Mucosa of rectum (tissue), 2 donors: ENCODE measurements around the gene DYSF.

Experiments used
- H3K27ac ChIP-seq, 2 donors: one replicate each; pipeline ENCODE4 v1.7.0; 2013; ENCODE audit warnings: inconsistent platforms in 2 of 2, low read depth in 2 of 2, low read length in 2 of 2
- H3K27me3 ChIP-seq, 2 donors: one replicate each; pipeline ENCODE4 v1.7.0; 2013; ENCODE audit warnings: low read length in 2 of 2; ENCODE audit not compliant: control insufficient read depth in 2 of 2, insufficient read depth in 2 of 2
- H3K36me3 ChIP-seq, 2 donors: one replicate each; pipeline ENCODE4 v1.7.0; 2013; ENCODE audit warnings: low read length in 2 of 2; ENCODE audit not compliant: control insufficient read depth in 2 of 2, insufficient read depth in 2 of 2
- H3K4me1 ChIP-seq, 2 donors: one replicate each; pipeline ENCODE4 v1.7.0; 2013; ENCODE audit warnings: low read length in 2 of 2, mild to moderate bottlenecking in 1 of 2; ENCODE audit not compliant: control insufficient read depth in 2 of 2, insufficient read depth in 2 of 2
- H3K4me3 ChIP-seq, 2 donors: one replicate each; pipeline ENCODE4 v1.7.0; 2013; ENCODE audit warnings: low read length in 2 of 2
- H3K9ac ChIP-seq, 2 donors: one replicate each; pipeline ENCODE4 v1.7.0; 2013; ENCODE audit warnings: low read length in 2 of 2, low read depth in 1 of 2, mild to moderate bottlenecking in 1 of 2
- H3K9me3 ChIP-seq, 2 donors: one replicate each; pipeline ENCODE4 v1.7.0; 2013; ENCODE audit warnings: low read length in 2 of 2; ENCODE audit not compliant: control insufficient read depth in 2 of 2
- donor health status: healthy.
- donor health status: Normal muscosa, but diverticular disease.

The DYSF gene

DNA sequence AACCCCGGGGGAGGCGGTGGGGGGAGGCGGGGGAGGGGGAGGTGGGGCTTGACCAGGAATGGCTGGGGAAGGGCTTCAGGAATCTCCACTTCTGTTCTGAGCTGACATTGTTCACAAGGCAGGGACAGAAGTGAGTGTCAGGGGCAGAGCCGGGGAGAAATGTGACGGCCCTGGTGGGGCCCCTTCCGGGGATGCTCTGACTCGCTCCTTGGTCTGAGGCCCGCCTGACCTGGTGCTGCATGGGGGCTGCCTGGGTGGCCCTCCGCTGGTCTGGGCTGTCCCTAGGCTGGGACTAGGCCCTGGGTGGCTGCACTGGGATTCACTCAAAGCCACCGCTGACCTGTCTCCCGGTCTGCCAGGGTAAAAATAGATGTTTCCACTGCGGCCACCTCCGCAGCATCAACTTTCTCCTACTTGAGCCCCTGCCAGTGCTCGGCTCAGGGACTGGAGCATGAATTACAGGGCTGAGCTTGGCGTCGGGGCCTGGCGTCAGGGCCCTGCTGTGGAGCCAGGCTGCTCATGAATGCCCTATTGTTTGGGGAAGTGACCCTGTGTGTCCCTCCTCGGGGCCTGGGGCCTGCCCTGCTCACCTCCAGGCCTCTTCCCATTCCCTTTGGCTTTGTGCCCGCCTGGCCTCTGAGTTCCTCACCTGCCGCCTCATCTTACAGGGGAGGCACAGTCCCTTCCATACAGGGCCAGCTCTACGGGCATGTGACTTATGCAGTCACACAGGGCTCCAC lies 247.5 kb downstream of the DYSF start:
- no peak overlapping the region for H3K9ac ChIP-seq
- H3K4me3 ChIP-seq: no peak overlapping the region
- no peaks in the 10 kb centered on the region for H3K27me3 ChIP-seq
- no peaks in the 10 kb centered on the region for H3K9me3 ChIP-seq
- H3K27ac ChIP-seq: no peak overlapping the region
- no peaks in the 10 kb centered on the region for H3K4me1 ChIP-seq
- H3K36me3 ChIP-seq: no peaks in the 10 kb centered on the region

DNA sequence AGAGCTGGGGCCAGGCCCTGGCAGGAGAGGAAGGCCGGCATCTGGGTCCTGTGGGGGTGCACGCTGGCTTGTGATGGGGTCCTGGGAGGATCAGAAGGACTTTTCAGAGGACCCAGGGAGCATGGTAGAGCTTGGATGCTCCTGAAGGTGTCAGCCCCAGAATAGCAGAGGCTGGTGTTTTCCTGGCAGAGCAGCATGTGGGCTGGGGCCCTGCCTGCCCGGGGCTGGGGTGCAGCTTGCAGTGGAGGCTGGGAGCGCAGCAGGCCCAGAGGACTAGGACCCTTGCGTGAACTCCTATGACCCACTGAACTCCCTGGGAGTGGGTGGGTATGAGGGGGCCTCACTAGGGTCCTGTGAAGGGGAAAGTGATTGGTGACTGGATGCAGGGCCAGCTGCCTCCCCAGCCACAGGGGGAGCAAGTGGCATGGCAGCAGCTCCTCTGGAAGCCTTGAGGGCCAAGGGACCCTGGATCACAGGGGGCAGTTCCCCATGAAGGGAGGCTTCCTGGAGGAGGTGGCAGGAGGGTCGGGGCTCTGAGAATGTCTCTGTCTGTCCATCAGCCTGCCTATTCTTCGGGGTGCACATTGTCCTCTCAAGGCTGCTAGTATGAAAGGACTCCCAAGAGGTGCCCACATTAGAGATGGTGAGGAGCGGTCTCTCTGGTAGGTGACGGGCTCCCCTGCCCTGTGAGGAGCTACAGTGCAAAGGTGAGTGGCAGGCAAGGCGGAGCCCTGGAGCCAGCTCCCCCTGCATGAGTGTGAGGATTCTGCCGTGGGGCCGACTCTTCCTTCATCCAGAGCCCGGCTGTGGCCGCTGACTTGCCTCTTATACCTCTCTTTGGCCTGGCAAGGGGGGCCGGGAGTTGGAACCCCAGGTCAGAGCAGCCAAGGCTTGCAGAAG lies 249.0 kb downstream of the DYSF start:
- Histone ChIP-seq H3K4me1 (no peaks in the 10 kb centered on the region), H3K9ac (no peak overlapping the region), H3K9me3 (no peaks in the 10 kb centered on the region), H3K4me3 (no peak overlapping the region), H3K27ac (no peak overlapping the region), H3K36me3 (no peaks in the 10 kb centered on the region), H3K27me3 (no peaks in the 10 kb centered on the region)

DNA sequence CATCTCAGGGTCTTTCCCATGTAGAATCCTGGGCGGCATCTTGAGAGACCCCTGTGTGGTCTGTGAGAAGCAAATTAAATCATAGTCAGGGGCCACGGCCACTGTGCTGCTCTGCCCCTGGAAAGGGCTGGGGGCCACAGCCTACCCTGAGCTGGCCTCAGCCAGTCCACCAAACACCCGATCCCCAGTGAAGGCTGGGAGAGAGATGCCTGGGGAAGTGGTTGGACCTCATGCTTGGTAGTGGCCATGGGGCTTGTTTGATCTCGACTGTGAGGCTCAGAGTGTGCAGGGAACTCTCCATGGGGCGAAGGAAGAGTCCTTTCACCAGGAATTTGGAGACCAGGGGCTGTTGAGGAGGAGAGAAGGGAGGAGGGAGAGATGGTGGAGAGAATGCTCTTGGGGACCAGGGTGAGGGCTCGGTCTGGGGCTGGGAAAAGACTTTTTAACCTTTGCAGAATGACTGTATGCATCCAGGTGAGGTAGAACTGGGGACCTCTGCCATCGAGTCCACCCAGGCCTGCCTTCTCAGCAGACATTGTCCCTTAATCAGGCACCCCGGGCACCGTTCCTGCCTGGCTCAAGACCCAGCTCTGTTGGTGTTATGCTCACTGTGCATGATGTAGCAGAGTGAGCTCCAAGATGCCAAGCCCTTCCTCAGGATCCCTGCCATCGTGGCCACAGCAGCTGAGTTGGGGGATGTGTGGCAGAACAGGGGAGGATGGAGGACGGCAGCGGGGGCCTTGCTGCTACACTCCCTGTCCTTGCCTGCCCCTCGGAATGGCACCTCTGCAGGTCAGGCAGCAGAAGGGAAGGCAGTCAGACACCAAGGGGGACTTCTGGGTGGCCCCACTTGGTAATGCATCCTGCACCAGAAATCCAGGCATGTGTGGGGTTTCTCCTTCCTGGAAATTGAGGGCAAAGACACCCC lies 249.9 kb downstream of the DYSF start:
- Histone ChIP-seq H3K27ac (no peak overlapping the region), H3K9me3 (no peaks in the 10 kb centered on the region), H3K4me3 (no peak overlapping the region), H3K9ac (no peak overlapping the region), H3K36me3 (no peaks in the 10 kb centered on the region), H3K4me1 (no peaks in the 10 kb centered on the region), H3K27me3 (no peaks in the 10 kb centered on the region)

DNA sequence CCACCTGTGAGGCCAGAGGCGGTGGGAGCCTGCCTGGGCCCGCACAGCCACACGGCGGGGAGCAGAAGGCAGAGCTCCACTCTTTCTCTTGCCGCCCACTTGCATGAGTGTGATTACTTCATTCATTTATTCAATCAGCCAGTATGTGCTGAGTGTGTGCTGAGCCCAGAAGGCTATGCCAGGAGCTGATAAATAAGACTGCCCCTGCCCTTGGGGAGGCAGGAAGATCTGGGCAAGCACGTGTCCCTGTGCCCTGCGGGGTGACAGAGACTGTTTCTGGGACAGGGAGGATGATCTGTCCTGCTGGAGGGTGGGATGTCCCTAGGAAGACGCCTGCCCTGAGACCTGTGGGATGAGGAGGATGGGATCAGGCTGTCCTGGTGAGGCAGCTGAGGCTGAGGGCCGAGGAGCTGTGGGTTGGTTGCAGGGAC lies 250.8 kb downstream of the DYSF start:
- Histone ChIP-seq H3K9me3 (no peaks in the 10 kb centered on the region), H3K27me3 (no peaks in the 10 kb centered on the region), H3K27ac (no peak overlapping the region), H3K4me1 (no peaks in the 10 kb centered on the region), H3K4me3 (no peak overlapping the region), H3K36me3 (no peaks in the 10 kb centered on the region), H3K9ac (no peak overlapping the region)

DNA sequence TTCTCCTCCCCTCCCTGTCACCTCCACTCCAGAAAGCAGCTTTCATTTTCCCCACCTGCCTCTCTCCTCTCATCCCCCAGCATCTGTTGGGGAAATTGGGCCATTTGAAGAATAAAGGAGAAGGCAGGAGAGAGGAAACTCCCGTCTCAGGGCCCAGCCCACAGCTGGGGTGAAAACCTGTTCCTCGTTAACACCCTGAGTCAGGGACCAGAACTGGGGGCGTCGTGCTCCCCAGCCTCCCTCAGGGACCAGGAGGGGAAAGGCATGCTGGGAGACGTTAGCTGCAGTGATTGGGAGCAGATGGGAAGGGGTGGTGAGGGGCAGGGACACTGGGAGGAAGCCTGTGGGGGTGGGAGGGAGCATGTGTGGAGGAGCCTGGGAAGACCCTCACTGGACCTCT lies 251.3 kb downstream of the DYSF start:
- H3K27me3 ChIP-seq: no peaks in the 10 kb centered on the region
- no peaks in the 10 kb centered on the region for H3K4me1 ChIP-seq
- H3K9ac ChIP-seq: no peak overlapping the region
- H3K27ac ChIP-seq: no peak overlapping the region
- no peaks in the 10 kb centered on the region for H3K36me3 ChIP-seq
- H3K4me3 ChIP-seq: no peak overlapping the region
- H3K9me3 ChIP-seq: no peaks in the 10 kb centered on the region

DNA sequence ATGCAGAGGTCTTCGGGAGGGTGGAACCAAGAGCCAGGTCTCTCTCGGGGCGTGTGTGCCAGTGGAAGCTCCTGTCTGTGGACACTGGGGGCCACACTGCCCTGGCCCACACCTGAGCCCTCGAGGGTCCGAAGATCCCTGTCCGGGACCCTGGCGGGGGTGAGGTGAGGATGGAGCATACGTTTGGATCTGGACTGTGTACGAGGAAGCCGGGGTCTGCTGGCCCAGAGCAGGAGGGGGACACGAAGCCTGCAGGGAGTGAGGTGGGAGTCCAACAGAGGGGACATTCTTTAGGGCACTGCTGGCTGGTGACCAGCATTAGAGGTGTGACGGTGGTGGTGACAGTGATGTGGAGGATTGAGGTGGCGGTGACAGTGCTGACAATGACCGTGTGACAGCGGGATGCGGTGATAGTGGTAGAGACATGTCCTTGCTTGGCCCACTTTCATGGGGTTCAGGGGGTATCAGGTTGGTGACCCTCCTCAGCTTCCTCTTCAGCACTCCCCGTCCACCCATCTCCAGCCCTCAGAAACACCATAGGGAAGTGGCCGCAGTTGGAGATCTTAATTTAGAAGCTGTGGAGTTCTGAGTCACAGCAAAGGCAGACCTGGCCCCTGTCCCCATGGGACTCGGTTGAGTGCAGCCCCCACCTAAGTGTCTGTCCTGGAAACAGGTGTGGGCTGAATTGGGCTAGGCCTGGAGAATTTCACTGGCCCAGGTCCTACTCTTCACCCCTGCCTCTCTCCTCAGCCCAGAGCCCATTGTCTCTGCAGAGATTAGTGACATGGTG lies 252.0 kb downstream of the DYSF start:
- Histone ChIP-seq H3K9ac (no peak overlapping the region), H3K4me1 (no peaks in the 10 kb centered on the region), H3K27ac (no peak overlapping the region), H3K4me3 (no peak overlapping the region), H3K36me3 (no peaks in the 10 kb centered on the region), H3K9me3 (no peaks in the 10 kb centered on the region), H3K27me3 (no peaks in the 10 kb centered on the region)

DNA sequence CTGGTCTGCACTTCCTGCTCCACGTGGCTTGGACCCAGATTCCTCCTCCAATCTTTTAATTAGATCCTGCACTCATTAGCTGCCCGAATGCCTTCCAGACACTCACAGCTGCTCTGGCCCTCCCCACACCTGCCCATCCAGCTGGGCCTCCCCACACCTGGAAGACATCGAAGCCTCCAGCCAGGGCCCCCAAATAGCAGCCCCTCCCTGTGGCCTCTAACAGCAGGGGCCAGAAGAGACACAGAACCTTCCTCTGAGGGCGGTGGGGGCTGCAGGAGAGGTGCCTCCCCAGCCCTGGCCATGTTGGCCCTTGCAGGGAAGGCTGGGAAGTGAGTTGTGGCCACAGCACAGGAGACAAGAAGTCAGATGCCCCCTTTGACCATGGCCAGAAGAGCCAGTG lies 252.8 kb downstream of the DYSF start:
- no peaks in the 10 kb centered on the region for H3K4me1 ChIP-seq
- H3K36me3 ChIP-seq: no peaks in the 10 kb centered on the region
- H3K9ac ChIP-seq: no peak overlapping the region
- H3K9me3 ChIP-seq: no peaks in the 10 kb centered on the region
- no peak overlapping the region for H3K4me3 ChIP-seq
- no peak overlapping the region for H3K27ac ChIP-seq
- no peaks in the 10 kb centered on the region for H3K27me3 ChIP-seq

DNA sequence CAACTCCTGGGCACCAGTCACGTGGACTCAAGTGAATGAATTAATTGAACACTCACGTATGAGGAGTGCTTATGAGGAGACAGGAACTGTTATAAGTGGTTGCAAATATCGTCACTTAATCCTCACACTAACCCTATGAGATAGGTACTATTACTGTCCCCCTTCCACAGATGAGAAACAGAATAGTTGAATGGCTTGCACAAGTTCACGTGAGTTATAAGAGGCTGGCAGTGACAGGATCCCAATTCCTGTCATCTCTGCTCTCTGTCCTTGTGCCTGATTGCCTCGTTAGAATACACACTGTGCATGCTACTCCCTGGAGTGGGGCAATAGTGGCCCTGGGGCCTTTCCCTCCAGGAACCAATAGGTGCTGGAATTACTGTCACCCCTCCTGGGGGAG lies 253.5 kb downstream of the DYSF start:
- Histone ChIP-seq H3K9ac (no peak overlapping the region), H3K36me3 (no peaks in the 10 kb centered on the region), H3K27me3 (no peaks in the 10 kb centered on the region), H3K4me3 (no peak overlapping the region), H3K27ac (no peak overlapping the region), H3K9me3 (no peaks in the 10 kb centered on the region), H3K4me1 (no peaks in the 10 kb centered on the region)

DNA sequence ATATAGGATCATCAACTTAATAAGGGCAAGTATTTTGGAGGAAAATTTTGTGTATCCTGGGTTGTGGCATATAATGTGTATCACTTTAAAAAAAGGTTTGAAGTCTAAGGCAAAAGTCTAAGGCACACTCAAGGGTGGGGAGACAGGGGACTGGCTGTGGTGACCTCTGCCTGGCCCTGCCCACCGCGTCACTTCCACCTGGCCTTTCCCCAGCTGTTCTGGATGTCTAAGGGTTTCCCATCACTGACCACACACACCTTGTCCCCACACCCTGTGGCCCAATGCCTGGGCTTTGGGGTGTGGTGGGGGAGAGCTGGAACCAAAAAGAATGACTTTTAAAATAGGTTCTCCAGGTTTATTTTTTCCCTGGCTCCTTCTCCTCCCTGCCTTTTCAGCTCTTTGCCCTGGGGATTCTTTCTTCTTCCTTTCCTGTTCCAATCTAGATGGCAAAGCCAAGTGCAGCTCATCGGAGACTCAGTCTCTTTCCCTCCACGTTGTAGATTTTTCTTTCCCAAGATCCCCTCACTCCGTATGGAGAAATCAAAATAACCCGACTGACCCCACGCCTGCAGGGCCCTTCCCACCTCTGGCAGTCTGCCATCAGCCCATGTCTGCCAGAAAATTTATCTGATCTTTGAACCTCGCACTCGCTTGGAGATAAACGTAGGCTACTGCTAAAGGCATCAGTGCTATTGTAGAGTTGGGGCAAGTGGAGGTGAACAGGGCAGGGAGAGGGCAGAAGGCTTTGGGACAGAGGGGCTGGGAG lies 257.2 kb downstream of the DYSF start:
- Histone ChIP-seq H3K9ac (no peak overlapping the region), H3K4me1 (no peaks in the 10 kb centered on the region), H3K9me3 (no peaks in the 10 kb centered on the region), H3K4me3 (no peak overlapping the region), H3K27me3 (no peaks in the 10 kb centered on the region), H3K27ac (no peak overlapping the region), H3K36me3 (no peaks in the 10 kb centered on the region)
